ENCODE measurements around the gene CRELD1. TPM values are rescaled to one million over a fixed set of nuclear protein-coding genes. Genes with fewer than 3 reads are reported as not detected.

Gene CRELD1
- total and polyA plus RNA-seq, 2 donors (not counting 1 experiment from before 2014, with no cell fraction given) = 46.8 to 47.6 TPM

DNA sequence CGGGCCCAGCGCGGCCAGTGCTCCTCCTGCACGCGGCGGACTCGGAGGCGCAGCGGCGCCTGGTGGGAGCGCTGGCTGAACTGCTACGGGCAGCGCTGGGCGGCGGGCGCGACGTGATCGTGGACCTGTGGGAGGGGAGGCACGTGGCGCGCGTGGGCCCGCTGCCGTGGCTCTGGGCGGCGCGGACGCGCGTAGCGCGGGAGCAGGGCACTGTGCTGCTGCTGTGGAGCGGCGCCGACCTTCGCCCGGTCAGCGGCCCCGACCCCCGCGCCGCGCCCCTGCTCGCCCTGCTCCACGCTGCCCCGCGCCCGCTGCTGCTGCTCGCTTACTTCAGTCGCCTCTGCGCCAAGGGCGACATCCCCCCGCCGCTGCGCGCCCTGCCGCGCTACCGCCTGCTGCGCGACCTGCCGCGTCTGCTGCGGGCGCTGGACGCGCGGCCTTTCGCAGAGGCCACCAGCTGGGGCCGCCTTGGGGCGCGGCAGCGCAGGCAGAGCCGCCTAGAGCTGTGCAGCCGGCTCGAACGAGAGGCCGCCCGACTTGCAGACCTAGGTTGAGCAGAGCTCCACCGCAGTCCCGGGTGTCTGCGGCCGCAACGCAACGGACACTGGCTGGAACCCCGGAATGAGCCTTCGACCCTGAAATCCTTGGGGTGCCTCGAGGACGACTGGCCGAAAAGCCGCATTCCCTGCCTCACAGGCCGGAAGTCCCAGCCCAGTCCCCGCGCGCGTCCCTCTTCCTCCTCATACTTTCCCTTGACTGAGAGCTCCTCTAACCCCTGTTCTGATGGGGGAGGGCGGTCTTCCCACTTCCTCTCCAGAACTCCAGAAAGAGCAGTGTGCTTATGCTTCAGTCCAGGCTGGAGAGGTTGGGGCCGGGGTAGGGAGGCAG, 18.1 kb upstream of the CRELD1 start:
- Histone ChIP-seq H3K27me3 (replicated peaks in 1 of 4; ENCODE audit: control extremely low read depth in 1 of 4, control insufficient read depth in 3 of 4, insufficient read depth in 4 of 4, low read length in 3 of 4) (peaks cover 0 to 29% (median 9%) of the 10 kb centered on the region in 4 experiments), H3K4me2 (replicated peaks; ENCODE audit: low read depth, low read length, poor library complexity, severe bottlenecking) (peak overlapping the region; percentile 98), H3K27ac (ENCODE audit: low read length in 2 of 2) (no peak overlapping the region), H3K4me1 (ENCODE audit: control insufficient read depth in 2 of 2, insufficient read depth in 2 of 2, low read length in 2 of 2) (peaks cover 17 to 20% of the 10 kb centered on the region in 2 donors), H3K9ac (ENCODE audit: low read length) (peak overlapping the region; percentile 68), H3K79me2 (ENCODE audit: control insufficient read depth, insufficient read depth, low read length) (no peaks in the 10 kb centered on the region), H4K20me1 (ENCODE audit: control insufficient read depth, insufficient read depth, low read length, poor library complexity, severe bottlenecking) (no peaks in the 10 kb centered on the region), H3K4me3 (ENCODE audit: control extremely low read depth in 1 of 5, extremely low read depth in 1 of 5, insufficient read depth in 1 of 5, low read depth in 2 of 5, low read length in 4 of 5) (peak overlapping the region in 4 of 5 experiments; percentile 32 to 72 (median 50)), H2AFZ (ENCODE audit: insufficient read depth, low read depth, low read length, poor library complexity, severe bottlenecking) (peak overlapping the region; percentile 78), H3K9me3 (ENCODE audit: control extremely low read depth in 1 of 3, control insufficient read depth in 2 of 3, insufficient read depth in 1 of 3, low read length in 2 of 3) (no peaks in the 10 kb centered on the region), H3K36me3 (replicated peaks in 1 of 2; ENCODE audit: control extremely low read depth in 1 of 2, control insufficient read depth in 1 of 2, extremely low read depth in 1 of 2, insufficient read depth in 2 of 2, low read length in 1 of 2) (no peaks in the 10 kb centered on the region)
- ChIA-PET CTCF (interaction anchor here (1.0 to 1.2 kb wide), 2 partner anchors 15 to 17 kb away, joined by 3 to 4 read pairs; partner anchors contain the start of gene CRELD1), POLR2A (interaction anchor here (1.3 kb wide), 1 partner anchor 17 kb away, joined by 6 read pairs; no protein-coding TSS in a partner anchor)
- Mint-ChIP-seq H3K27me3 (peaks cover 9% of the 10 kb centered on the region), H3K27ac (no peak overlapping the region), H3K4me3 (peak overlapping the region; percentile 83), H3K4me1 (peaks cover 15% of the 10 kb centered on the region), H3K9me3 (ENCODE audit: insufficient read depth) (no peaks in the 10 kb centered on the region)
- TF ChIP-seq, protein P1, sequence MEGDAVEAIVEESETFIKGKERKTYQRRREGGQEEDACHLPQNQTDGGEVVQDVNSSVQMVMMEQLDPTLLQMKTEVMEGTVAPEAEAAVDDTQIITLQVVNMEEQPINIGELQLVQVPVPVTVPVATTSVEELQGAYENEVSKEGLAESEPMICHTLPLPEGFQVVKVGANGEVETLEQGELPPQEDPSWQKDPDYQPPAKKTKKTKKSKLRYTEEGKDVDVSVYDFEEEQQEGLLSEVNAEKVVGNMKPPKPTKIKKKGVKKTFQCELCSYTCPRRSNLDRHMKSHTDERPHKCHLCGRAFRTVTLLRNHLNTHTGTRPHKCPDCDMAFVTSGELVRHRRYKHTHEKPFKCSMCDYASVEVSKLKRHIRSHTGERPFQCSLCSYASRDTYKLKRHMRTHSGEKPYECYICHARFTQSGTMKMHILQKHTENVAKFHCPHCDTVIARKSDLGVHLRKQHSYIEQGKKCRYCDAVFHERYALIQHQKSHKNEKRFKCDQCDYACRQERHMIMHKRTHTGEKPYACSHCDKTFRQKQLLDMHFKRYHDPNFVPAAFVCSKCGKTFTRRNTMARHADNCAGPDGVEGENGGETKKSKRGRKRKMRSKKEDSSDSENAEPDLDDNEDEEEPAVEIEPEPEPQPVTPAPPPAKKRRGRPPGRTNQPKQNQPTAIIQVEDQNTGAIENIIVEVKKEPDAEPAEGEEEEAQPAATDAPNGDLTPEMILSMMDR (IDR thresholded peaks at IDR 0.05) = no peak
- TF ChIP-seq EZH2 (IDR thresholded peaks at IDR 0.05; ENCODE audit: borderline replicate concordance, insufficient read depth, low read depth, low read length, poor library complexity, severe bottlenecking) = no peak
- intact Hi-C loops (cut with micrococcal nuclease) = no loop called here
- 2% methylated on average over 93 of the region's 99 CpGs for WGBS (ENCODE audit: insufficient coverage)
- peak; percentile 62 for ATAC-seq (ENCODE audit: low read depth)
- peak; percentile 51 for DNase-seq

DNA sequence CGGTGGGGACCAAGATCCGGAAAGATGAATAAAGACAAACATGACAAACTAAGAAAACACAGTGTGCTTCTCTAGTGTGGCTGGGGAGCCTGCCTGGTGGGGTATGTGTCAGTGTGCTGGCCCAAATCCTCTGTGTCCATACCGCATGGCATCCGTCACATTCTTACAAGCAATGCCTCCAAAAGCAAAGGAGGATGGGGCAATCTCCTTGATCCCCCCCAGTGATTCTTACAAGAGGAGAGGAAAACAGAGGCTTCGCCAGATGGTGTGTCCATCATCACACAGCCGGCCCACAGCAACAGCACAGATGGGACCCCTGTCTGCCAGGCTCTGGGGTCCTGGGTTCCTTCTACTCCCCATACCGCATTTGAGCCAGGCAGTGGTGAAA, 17.3 kb upstream of the CRELD1 start:
- peaks cover 9% of the 10 kb centered on the region for H3K27me3 Mint-ChIP-seq
- H3K9ac ChIP-seq (ENCODE audit: low read length) = no peak overlapping the region
- ATAC-seq (ENCODE audit: low read depth) (no peak), DNase-seq (no peak)
- CTCF ChIA-PET = interaction anchor here (1.2 kb wide), 1 partner anchor 15 kb away, joined by 3 read pairs; no protein-coding TSS in a partner anchor
- H3K27ac Mint-ChIP-seq = no peak overlapping the region
- H3K27ac ChIP-seq (ENCODE audit: low read length in 2 of 2) = no peak overlapping the region
- POLR2A ChIA-PET = interaction anchor here (1.3 kb wide), 1 partner anchor 16 kb away, joined by 6 read pairs; no protein-coding TSS in a partner anchor
- no peaks in the 10 kb centered on the region for H4K20me1 ChIP-seq (ENCODE audit: control insufficient read depth, insufficient read depth, low read length, poor library complexity, severe bottlenecking)
- peak overlapping the region in 3 of 5 experiments; percentile 17 to 33 (median 23) for H3K4me3 ChIP-seq (ENCODE audit: control extremely low read depth in 1 of 5, extremely low read depth in 1 of 5, insufficient read depth in 1 of 5, low read depth in 2 of 5, low read length in 4 of 5)
- intact Hi-C loops (cut with micrococcal nuclease) = no loop called here
- H3K4me1 Mint-ChIP-seq = peaks cover 15% of the 10 kb centered on the region
- peak overlapping the region; percentile 83 for H3K4me3 Mint-ChIP-seq
- H3K4me2 ChIP-seq (replicated peaks; ENCODE audit: low read depth, low read length, poor library complexity, severe bottlenecking) = peak overlapping the region; percentile 71
- H3K4me1 ChIP-seq (ENCODE audit: control insufficient read depth in 2 of 2, insufficient read depth in 2 of 2, low read length in 2 of 2) = peaks cover 17 to 20% of the 10 kb centered on the region in 2 donors
- no peaks in the 10 kb centered on the region for H3K9me3 ChIP-seq (ENCODE audit: control extremely low read depth in 1 of 3, control insufficient read depth in 2 of 3, insufficient read depth in 1 of 3, low read length in 2 of 3)
- peaks cover 0 to 29% (median 9%) of the 10 kb centered on the region in 4 experiments for H3K27me3 ChIP-seq (replicated peaks in 1 of 4; ENCODE audit: control extremely low read depth in 1 of 4, control insufficient read depth in 3 of 4, insufficient read depth in 4 of 4, low read length in 3 of 4)
- no peak for TF ChIP-seq EZH2 (IDR thresholded peaks at IDR 0.05; ENCODE audit: borderline replicate concordance, insufficient read depth, low read depth, low read length, poor library complexity, severe bottlenecking)
- TF ChIP-seq, protein P1 (IDR thresholded peaks at IDR 0.05) = no peak
- no peaks in the 10 kb centered on the region for H3K79me2 ChIP-seq (ENCODE audit: control insufficient read depth, insufficient read depth, low read length)
- peak overlapping the region; percentile 73 for H2AFZ ChIP-seq (ENCODE audit: insufficient read depth, low read depth, low read length, poor library complexity, severe bottlenecking)
- WGBS (ENCODE audit: insufficient coverage) = 96% methylated on average over 5 of the region's 7 CpGs
- no peaks in the 10 kb centered on the region for H3K36me3 ChIP-seq (replicated peaks in 1 of 2; ENCODE audit: control extremely low read depth in 1 of 2, control insufficient read depth in 1 of 2, extremely low read depth in 1 of 2, insufficient read depth in 2 of 2, low read length in 1 of 2)
- no peaks in the 10 kb centered on the region for H3K9me3 Mint-ChIP-seq (ENCODE audit: insufficient read depth)

All from B cell (primary cell).